Measurements from ENCODE around the gene GPAT2.
"Not testable (repeated sequence)": the region's sequence is repeated elsewhere in the genome, so short reads cannot be mapped to it uniquely, and the experiment has no call there.

GPAT2 gene

DNA sequence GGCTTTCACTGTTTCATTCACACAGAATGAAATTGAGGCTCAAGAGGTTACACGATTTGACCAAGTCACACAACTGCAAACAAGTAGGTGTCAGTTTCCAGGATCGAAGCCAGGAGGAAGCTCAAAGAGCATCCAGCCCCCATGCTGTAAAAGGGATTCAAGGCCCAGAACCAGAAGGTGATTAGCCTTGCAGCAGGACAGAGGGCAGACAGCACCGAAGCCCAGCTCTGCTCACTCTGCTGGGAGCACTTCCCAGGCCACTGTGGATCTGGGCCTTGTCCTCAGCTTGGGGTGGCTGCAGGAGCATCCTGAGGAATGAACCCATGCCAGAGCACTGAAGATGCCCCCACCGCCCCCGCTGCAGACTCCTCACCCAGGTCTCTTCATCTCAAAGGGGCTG, 27.8 kb upstream of the GPAT2 start:
- H3K27me3 ChIP-seq (ENCODE audit: control insufficient read depth, insufficient read depth, low read length); H3K4me3 ChIP-seq (ENCODE audit: low read length); H3K9me3 ChIP-seq (ENCODE audit: control insufficient read depth, low read length); H3K9ac ChIP-seq (ENCODE audit: low read length); H3K36me3 ChIP-seq (ENCODE audit: control insufficient read depth, insufficient read depth, low read length); H3K4me1 ChIP-seq (ENCODE audit: control insufficient read depth, insufficient read depth, low read length): not testable (repeated sequence)

DNA sequence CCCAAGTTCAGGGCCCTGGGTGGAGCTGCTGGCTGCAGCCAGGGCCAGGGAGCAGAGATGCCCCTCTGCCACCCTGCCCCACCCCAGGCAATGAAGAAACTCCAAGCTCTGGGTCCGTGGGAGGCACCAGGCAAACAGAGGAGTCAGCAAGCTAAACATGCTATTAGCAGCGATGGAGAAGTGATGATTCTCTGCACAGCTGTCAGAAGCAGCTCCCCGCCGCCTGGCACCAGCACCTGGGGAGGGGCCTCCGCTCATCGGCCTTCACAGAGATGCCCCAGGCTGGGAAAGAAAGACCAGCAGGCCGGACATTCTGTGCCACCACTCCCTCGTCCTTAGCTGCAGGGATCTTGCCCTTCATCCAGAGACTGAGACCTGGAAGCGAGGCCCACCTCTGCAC, 27.2 kb upstream of the GPAT2 start:
- not testable (repeated sequence) for H3K4me3 ChIP-seq (ENCODE audit: low read length); H3K36me3 ChIP-seq (ENCODE audit: control insufficient read depth, insufficient read depth, low read length); H3K27me3 ChIP-seq (ENCODE audit: control insufficient read depth, insufficient read depth, low read length); H3K4me1 ChIP-seq (ENCODE audit: control insufficient read depth, insufficient read depth, low read length); H3K9ac ChIP-seq (ENCODE audit: low read length); H3K9me3 ChIP-seq (ENCODE audit: control insufficient read depth, low read length)

GRCh38 chr2:96061197-96061817, 26.6 kb upstream of the GPAT2 start:
- H3K9ac ChIP-seq (ENCODE audit: low read length); H3K36me3 ChIP-seq (ENCODE audit: control insufficient read depth, insufficient read depth, low read length); H3K4me3 ChIP-seq (ENCODE audit: low read length); H3K9me3 ChIP-seq (ENCODE audit: control insufficient read depth, low read length); H3K4me1 ChIP-seq (ENCODE audit: control insufficient read depth, insufficient read depth, low read length); H3K27me3 ChIP-seq (ENCODE audit: control insufficient read depth, insufficient read depth, low read length): not testable (repeated sequence)

- not testable (repeated sequence) for H3K36me3 ChIP-seq (ENCODE audit: control insufficient read depth, insufficient read depth, low read length); H3K27me3 ChIP-seq (ENCODE audit: control insufficient read depth, insufficient read depth, low read length); H3K4me1 ChIP-seq (ENCODE audit: control insufficient read depth, insufficient read depth, low read length); H3K4me3 ChIP-seq (ENCODE audit: low read length); H3K9ac ChIP-seq (ENCODE audit: low read length); H3K9me3 ChIP-seq (ENCODE audit: control insufficient read depth, low read length)
Measured at GRCh38 chr2:96060325-96060724, 25.6 kb upstream of the GPAT2 start.

- not testable (repeated sequence) for H3K4me3 ChIP-seq (ENCODE audit: low read length); H3K27me3 ChIP-seq (ENCODE audit: control insufficient read depth, insufficient read depth, low read length); H3K36me3 ChIP-seq (ENCODE audit: control insufficient read depth, insufficient read depth, low read length); H3K9me3 ChIP-seq (ENCODE audit: control insufficient read depth, low read length); H3K9ac ChIP-seq (ENCODE audit: low read length); H3K4me1 ChIP-seq (ENCODE audit: control insufficient read depth, insufficient read depth, low read length)
Measured at GRCh38 chr2:96059443-96059842, 24.7 kb upstream of the GPAT2 start.

DNA sequence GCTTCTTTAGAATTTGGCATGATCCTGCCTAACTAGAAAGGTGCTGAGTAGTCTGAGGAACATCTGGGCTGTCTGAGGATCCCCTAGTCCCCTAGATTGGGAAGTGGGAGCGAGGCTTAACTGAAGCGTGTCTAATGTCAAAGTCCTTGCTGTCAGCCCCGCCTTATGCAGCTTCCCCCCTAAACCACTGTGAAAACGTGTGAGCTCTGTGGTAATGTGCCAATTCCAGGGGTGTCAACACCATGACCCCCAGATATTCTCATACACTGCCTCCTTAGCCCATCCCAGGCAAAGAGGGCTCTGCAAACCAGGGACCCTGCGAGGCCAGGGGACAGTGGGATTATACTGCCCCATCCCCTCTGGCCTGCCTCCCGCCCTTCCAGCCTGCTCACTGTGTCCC, 21.1 kb upstream of the GPAT2 start:
- H3K4me3 ChIP-seq (ENCODE audit: low read length); H3K9me3 ChIP-seq (ENCODE audit: control insufficient read depth, low read length); H3K27me3 ChIP-seq (ENCODE audit: control insufficient read depth, insufficient read depth, low read length); H3K9ac ChIP-seq (ENCODE audit: low read length); H3K4me1 ChIP-seq (ENCODE audit: control insufficient read depth, insufficient read depth, low read length); H3K36me3 ChIP-seq (ENCODE audit: control insufficient read depth, insufficient read depth, low read length): not testable (repeated sequence)

DNA sequence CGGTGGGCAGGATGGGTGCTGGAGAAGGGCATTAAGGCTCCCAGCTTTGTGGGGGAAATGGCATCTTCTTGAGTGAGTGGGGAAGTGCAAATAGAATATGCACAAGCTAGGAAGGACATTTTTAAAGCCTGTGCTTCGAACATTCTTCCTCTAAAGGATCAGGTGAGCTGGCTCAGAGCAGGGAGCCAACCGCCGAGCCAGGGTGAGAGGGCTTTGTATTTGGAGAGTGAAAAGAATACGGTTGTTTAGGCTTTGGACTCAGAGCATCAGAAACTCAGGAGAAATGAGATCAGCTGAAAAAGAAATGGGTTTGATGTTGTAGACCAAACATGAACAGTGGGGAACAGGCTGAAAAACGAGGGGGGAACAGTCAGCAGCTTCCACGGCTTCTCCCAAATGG, 19.8 kb upstream of the GPAT2 start:
- not testable (repeated sequence) for H3K4me3 ChIP-seq (ENCODE audit: low read length); H3K9ac ChIP-seq (ENCODE audit: low read length); H3K36me3 ChIP-seq (ENCODE audit: control insufficient read depth, insufficient read depth, low read length); H3K4me1 ChIP-seq (ENCODE audit: control insufficient read depth, insufficient read depth, low read length); H3K27me3 ChIP-seq (ENCODE audit: control insufficient read depth, insufficient read depth, low read length); H3K9me3 ChIP-seq (ENCODE audit: control insufficient read depth, low read length)

DNA sequence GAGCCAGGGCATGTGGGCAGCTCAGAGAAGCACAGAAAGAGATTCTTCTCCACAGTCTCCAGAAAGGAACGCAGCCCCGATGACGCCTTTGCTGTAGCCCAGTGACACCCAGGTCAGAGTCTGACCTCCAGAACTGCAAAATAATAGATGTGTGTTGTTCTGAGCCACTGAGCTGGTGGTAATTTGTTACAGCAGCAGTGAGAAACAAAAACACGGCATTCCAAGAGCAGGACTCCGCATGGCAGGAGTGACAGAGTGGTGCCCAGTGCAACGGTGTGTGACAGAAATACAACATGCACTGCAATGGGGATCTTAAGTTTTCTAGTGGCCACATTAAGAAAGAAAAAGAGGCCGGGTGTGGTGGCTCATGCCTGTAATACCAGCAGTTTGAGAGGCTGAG, 18.7 kb upstream of the GPAT2 start:
- not testable (repeated sequence) for H3K9me3 ChIP-seq (ENCODE audit: control insufficient read depth, low read length); H3K4me3 ChIP-seq (ENCODE audit: low read length); H3K27me3 ChIP-seq (ENCODE audit: control insufficient read depth, insufficient read depth, low read length); H3K9ac ChIP-seq (ENCODE audit: low read length); H3K36me3 ChIP-seq (ENCODE audit: control insufficient read depth, insufficient read depth, low read length); H3K4me1 ChIP-seq (ENCODE audit: control insufficient read depth, insufficient read depth, low read length)

DNA sequence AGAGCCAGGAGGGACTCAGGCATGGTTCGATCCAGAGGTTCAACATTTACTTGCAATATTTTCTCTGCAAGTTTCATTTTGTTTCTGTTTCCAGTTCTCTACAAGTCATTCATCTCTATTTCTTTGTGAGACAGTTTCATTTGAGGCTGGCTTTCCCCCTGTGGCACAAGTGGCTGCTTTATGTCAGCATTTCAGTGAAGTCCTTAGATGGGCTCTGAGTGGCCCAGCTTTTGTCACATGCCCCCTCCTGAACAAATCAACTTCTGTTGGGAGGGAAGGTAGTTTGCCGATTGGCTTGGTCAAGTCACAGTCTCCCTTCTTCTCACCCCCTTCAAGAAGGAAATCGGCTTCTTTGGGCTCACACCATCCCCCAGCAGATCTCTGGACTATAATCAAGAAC, 17.9 kb upstream of the GPAT2 start:
- not testable (repeated sequence) for H3K9me3 ChIP-seq (ENCODE audit: control insufficient read depth, low read length); H3K4me3 ChIP-seq (ENCODE audit: low read length); H3K36me3 ChIP-seq (ENCODE audit: control insufficient read depth, insufficient read depth, low read length); H3K27me3 ChIP-seq (ENCODE audit: control insufficient read depth, insufficient read depth, low read length); H3K9ac ChIP-seq (ENCODE audit: low read length); H3K4me1 ChIP-seq (ENCODE audit: control insufficient read depth, insufficient read depth, low read length)

GRCh38 chr2:96049917-96050262, 15.2 kb upstream of the GPAT2 start:
- H3K4me3 ChIP-seq (ENCODE audit: low read length); H3K36me3 ChIP-seq (ENCODE audit: control insufficient read depth, insufficient read depth, low read length); H3K4me1 ChIP-seq (ENCODE audit: control insufficient read depth, insufficient read depth, low read length): not testable (repeated sequence)

GRCh38 chr2:96049049-96049916, 14.6 kb upstream of the GPAT2 start:
- H3K27me3 ChIP-seq (ENCODE audit: control insufficient read depth, insufficient read depth, low read length); H3K36me3 ChIP-seq (ENCODE audit: control insufficient read depth, insufficient read depth, low read length); H3K4me1 ChIP-seq (ENCODE audit: control insufficient read depth, insufficient read depth, low read length); H3K9ac ChIP-seq (ENCODE audit: low read length); H3K4me3 ChIP-seq (ENCODE audit: low read length); H3K9me3 ChIP-seq (ENCODE audit: control insufficient read depth, low read length): not testable (repeated sequence)

More at GRCh38 chr2:96049917-96050262, 15.2 kb upstream of the GPAT2 start:
- not testable (repeated sequence) for H3K9ac ChIP-seq (ENCODE audit: low read length); H3K9me3 ChIP-seq (ENCODE audit: control insufficient read depth, low read length); H3K27me3 ChIP-seq (ENCODE audit: control insufficient read depth, insufficient read depth, low read length)

DNA sequence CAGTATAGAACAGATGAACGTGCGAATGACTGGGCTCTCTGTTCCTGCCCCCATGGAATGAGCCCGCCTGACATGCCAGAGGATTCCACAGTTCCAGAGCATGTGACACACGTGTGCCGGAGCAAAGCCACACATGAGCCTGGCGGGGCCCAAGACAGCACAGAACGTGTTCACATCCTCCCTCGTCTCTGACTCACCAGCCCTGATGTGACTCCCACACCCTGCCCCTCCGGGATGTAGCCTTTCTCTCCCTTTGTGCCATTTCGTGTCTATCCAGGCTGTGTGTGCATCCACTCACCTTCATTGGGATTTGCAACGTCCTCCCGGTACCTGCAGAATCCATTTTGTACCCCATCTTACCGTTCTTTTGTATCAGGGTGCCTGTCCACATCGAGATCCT, 838 bp upstream of the GPAT2 start:
- not testable (repeated sequence) for H3K9me3 ChIP-seq (ENCODE audit: control insufficient read depth, low read length); H3K27me3 ChIP-seq (ENCODE audit: control insufficient read depth, insufficient read depth, low read length); H3K4me3 ChIP-seq (ENCODE audit: low read length); H3K36me3 ChIP-seq (ENCODE audit: control insufficient read depth, insufficient read depth, low read length); H3K9ac ChIP-seq (ENCODE audit: low read length); H3K4me1 ChIP-seq (ENCODE audit: control insufficient read depth, insufficient read depth, low read length)

DNA sequence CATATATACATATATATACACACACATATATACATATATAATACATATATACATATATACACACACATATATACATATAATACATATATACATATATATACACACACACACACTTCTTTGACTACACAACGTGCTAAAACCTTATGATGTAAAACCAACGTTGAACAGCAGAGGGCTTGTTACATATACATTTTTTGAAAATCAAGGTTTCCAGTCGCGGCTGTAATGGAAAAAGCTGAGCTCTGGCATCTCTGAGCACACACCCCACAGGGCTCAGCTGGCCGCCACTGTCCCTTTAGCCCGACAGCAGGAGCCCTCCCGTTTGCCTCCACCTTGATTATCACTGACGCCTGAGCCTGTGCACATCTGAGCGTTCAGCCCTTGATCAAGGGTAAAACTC, 719 bp downstream of the GPAT2 start:
- not testable (repeated sequence) for H3K36me3 ChIP-seq (ENCODE audit: control insufficient read depth, insufficient read depth, low read length); H3K9me3 ChIP-seq (ENCODE audit: control insufficient read depth, low read length); H3K4me3 ChIP-seq (ENCODE audit: low read length); H3K9ac ChIP-seq (ENCODE audit: low read length); H3K4me1 ChIP-seq (ENCODE audit: control insufficient read depth, insufficient read depth, low read length); H3K27me3 ChIP-seq (ENCODE audit: control insufficient read depth, insufficient read depth, low read length)

Data from mucosa of stomach (tissue), 1 donor.